HG03457 (cell line): ENCODE data around the gene FKBP1A.

Source experiments
- ATAC-seq: cut with Tn5 transposase; IDR thresholded peaks from one replicate; pipeline ENCODE4 v1.9.1; 2021; ENCODE audit warnings: moderate number of reproducible peaks; ENCODE audit not compliant: unreplicated experiment

FKBP1A gene

GRCh38 chr20:1392693-1393506 lies at the start of gene FKBP1A:
Gene FKBP1A, minus strand, starts transcription at chr20:1393054. Its CDS starts 56 bp downstream, at chr20:1392998.
- ATAC-seq, result peak; percentile 86

DNA sequence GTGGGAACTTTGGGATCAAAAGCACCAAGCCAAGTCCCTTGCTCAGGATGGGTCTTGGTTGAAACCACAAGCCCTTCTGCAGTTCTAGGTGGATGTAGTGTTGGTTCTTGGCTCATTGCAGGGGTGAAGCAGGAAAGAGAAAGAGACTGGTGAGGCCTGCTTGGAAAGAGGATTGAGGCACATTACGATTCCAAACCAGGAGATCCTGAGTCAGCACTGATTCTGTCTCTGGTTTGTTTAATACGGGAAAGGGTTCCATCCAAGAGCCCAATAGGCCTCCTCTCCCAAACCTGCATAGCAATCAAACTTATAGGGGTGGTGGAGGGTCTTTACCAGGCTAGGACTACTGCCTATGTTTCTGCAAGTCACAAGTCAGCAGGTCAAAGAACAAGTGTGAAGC lies 49.5 kb upstream of the FKBP1A start:
- no peak for ATAC-seq

- no peak for ATAC-seq
Measured at GRCh38 chr20:1441133-1441532, 48.3 kb upstream of the FKBP1A start.

- ATAC-seq, result no peak
Measured at GRCh38 chr20:1440024-1440423, 47.2 kb upstream of the FKBP1A start.

DNA sequence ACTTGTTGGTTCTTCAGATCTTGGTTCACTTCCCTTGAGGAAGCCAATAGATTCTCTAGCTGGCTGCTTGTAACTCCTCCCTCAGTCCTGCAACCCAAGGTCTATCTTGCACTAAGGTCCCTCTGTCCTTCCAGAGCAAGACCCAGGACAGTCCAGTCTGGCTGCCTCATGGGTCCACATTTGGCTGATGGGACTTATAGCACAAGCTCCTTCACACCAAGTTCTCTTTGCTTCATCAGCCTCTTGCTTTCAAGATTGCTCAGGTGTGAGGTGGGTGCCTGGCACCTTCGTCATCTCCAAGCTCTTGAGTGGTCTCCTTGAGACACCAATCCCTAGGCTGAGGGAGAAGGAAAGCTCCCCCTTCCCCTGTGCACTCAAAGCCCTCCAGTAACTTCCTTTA lies 45.5 kb upstream of the FKBP1A start:
- no peak for ATAC-seq

DNA sequence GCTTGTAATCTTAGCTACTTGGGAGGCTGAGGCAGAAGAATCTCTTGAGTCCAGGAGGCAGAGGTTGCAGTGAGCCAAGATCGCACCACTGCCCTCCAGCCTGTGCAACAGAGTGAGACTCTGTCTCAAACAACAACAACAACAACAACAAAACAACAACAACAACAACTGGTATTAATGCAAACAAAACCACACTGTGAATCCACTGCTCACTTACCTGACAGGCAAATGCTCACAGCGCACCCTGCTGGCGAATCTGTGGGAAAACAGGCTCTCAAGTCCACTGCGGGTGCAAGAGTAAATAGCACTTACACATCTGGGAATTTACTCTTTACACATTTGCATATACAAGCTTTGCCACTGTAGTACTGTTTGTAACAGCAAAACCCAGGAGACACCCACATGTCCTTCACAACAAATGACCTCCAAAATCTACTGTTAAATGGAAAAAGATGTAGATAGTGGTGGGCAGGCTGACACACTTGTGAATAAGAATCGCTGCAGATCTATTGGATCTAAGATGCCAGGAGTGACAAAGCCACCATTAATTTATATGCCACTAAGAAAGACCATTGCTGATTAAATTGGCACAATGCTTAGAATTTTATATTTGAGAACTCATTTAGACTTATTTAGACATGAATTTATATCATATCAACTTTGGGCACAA lies 44.5 kb upstream of the FKBP1A start:
- no peak for ATAC-seq

DNA sequence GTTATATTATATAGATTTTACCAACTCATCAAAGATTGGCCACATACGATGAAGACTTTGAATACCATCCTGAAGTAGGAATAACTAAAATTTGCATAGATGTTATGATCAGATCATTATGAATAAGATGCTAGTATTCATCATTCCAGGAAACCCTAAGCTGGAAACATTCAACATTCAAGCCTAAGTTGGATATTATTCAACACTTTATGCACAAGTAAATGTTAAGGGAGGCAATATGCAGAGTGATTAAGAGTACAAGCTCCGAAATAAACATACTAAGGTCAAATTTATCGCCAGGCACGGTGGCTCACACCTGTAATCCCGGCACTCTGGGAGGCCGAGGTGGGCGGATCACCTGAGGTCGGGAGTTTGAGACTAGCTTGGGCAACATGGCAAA lies 43.4 kb upstream of the FKBP1A start:
- ATAC-seq, result no peak

- ATAC-seq, result peak; percentile 2
Measured at GRCh38 chr20:1435337-1435699, 42.5 kb upstream of the FKBP1A start.

DNA sequence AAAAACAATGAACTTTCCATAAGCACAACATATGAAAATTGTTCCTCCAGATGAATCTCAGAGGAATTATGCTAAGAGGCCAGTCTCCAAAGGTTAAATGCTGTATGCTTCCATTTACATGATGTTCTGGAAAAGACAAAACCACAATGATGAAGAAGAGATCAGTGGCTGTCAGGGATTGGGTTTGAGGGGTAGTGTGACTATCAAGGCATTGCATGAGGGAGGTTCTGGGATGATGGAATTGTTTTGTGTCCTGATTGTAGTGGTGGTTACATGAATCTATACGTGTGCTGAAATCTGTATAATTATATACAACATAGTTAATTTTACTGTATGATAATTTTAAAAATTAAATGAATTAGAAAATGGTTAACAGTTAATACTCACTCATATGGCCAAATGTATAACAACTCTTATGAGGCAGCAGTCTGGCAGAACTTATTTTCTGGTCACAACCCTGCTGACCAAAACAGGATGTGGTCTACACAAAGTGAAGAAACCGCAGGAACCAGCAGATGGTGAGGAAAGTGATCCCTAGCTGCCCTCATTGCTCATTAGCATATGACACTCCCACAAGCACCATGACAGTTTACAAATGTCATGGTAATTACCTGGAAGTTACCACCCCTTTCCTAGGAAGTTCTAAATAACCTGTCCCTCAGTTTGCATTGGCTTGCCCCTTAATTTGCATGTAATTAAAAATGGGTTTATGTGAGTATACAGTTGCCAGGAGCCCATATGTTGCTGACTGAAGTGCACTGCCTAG lies 41.9 kb upstream of the FKBP1A start:
- ATAC-seq, result peak; percentile 55

DNA sequence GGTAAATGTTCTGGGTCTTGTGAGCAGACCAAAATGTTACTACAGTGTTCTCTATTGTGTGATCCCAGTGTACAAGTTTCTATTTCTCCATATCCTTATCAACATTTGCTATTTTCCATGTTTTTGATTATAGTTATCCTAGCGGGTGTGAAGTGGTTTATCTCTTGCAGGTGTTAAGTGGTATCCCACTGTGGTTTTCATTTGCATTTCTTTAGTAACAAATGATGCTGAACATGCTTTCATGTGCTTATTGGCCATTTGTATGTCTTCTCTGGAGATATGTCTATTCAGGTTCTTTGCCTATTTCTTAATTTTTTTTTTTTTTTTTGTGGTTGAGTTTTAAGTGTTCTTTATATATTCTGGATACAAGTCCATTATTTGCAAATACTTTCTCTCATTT lies 38.3 kb upstream of the FKBP1A start:
- no peak for ATAC-seq

- no peak for ATAC-seq
Measured at GRCh38 chr20:1430004-1430451, 37.2 kb upstream of the FKBP1A start.

DNA sequence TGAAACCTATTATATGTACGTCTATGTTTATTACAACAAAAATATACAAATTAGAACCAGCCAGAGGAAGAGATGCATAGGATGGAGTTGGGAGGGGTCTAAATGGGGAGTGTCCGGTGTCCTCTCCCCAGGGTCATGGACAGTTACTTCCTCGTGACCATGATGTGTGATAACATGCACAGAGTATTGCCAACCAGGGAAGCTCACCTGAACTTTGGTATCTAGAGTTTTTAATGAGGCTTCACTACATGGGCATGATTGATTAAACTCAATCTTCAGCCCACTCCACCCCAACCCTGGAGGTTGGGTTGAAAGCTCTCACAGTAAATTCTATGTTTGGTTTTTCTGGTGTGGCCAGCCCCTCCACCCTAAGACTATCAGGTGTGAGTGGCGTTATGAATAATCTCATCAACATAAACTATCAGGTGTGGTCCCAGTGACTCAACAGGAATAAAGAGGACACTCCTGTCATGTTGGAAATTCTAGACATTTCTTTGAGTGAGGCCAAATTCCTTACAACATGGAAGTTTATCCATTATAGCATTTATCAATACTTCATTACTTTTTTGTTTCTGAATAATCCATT lies 36.4 kb upstream of the FKBP1A start:
- no peak for ATAC-seq

GRCh38 chr20:1427457-1428054 lies 34.7 kb upstream of the FKBP1A start:
- ATAC-seq, result no peak

- no peak for ATAC-seq
Measured at GRCh38 chr20:1426231-1426849, 33.5 kb upstream of the FKBP1A start.

- ATAC-seq, result no peak
Measured at GRCh38 chr20:1424336-1424735, 31.5 kb upstream of the FKBP1A start.

DNA sequence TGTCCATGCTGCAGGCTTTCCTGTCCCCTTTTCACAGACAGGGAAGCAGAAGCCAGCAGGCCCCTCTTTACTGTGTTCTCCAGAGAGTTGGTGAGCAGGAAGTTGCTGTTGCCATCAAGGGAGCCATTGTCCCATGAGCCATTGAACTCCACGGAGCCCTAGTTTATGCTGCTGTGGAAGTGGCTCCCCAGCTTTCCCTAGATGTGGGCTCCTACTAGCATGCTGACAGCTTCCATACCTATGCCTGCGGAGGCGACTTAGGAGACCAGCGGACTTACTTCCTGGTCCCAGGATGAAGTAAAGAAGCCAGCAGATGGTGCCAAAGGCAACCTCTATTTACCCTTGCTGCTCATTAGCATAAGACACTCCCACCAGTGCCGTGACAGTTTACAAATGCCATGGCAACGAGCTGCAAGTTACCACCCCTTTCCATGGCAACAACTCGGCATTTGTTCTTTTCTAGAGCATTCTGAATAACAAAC lies 30.8 kb upstream of the FKBP1A start:
- no peak for ATAC-seq

DNA sequence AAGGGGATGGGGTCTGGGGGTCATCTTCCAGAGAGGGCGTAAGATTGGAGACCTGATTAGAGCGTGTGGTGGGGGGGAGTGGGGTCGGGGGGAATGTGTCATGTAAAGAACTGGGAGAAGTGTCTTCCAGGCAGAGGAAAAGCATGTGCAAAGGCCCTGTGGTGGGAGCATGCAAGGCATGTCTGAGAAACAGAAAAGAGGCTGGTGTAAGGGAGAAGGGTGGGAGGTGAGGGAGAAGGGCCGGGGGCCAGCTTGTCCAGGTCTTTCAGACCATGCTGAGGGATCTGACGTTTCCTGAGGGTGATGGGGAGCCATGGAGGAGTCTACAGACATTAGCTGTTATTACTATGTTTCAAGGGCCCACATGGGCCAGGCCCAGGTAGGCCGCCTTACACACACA lies 30.4 kb upstream of the FKBP1A start:
- ATAC-seq, result no peak

DNA sequence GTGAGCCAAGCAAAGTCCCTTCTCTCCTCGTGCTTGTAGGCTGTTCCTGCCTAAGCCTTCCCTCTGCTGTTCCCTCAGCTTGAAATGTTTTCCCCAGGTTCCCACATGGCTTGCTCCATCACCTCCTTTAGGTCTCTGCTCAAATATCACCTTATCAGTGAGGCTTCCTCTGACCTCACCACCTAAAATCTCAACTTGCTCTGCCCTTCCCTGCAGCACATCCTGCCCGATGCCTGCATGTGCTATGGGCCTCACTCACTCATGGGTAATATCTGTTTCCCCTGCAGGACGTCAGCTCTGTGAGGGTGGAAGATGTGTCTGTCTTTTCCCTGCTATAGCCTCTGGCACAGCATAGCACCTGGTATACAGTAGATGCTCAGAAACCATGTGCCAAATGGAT lies 29.9 kb upstream of the FKBP1A start:
- ATAC-seq, result no peak

DNA sequence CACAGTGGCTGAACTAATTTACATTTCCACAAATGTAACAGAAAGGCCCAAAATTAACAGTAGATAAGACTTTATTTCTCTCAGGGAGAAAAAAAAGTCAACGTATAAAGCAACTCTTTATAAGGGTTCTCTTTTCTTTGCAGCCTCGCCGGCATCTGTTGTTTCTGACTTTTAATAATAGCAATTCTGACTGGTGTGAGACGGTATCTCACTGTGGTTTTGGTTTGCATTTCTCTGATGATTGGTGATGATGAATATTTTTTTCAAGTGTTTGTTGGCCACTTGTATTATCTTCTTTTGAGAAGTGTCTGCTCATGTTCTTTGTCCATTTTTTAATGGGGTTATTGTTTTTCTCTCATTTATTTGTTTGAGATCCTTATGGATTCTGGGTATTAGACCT lies 27.2 kb upstream of the FKBP1A start:
- no peak for ATAC-seq

DNA sequence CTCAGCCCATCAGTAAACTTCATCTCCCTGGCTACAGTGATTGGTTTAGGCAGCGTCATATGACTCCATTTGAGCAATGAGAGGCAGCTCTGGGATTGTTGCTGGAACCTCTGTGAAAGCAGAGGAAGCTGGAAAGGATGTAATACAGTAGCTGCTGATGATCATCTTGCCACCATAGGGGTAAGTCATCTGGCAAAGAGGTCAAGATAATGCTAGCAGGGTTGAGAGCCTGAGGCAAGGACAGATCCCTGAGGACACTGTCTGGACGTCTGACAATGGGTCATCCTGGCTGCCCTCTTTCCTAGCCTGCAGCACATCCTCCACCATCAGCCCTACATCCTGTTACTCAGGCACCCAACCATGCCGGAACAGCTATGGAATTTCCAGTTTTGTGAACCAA lies 25.5 kb upstream of the FKBP1A start:
- no peak for ATAC-seq
